Upper lobe of right lung (tissue), 1 donor: Measurements from ENCODE around the gene KRTAP10-4. TPM values are rescaled to one million over a fixed set of nuclear protein-coding genes. Genes with fewer than 3 reads are reported as not detected.

ENCODE experiments used
- ATAC-seq: fragments of 200-7000 bp; cut with Tn5 transposase; one replicate; pipeline ENCODE4 v1.9.1; 2020; ENCODE audit warnings: mild to moderate bottlenecking, moderate library complexity
- DNase-seq: peaks from one replicate; pipeline ENCODE4 v3.0.0-alpha.2; 2020
- H3K27ac ChIP-seq: fragments of 200-600 bp; one replicate; pipeline ENCODE4 v1.8.0; 2022
- H3K27me3 ChIP-seq: fragments of 200-600 bp; one replicate; pipeline ENCODE4 v1.8.0; 2022; ENCODE audit warnings: mild to moderate bottlenecking
- H3K36me3 ChIP-seq: fragments of 200-600 bp; one replicate; pipeline ENCODE4 v1.8.0; 2022
- H3K4me1 ChIP-seq: fragments of 200-600 bp; one replicate; pipeline ENCODE4 v1.8.0; 2022
- H3K4me3 ChIP-seq: fragments of 200-600 bp; one replicate; pipeline ENCODE4 v1.8.0; 2022; ENCODE audit warnings: mild to moderate bottlenecking
- H3K9me3 ChIP-seq: fragments of 200-600 bp; one replicate; pipeline ENCODE4 v1.8.0; 2022
- CTCF ChIP-seq: fragments of 200-600 bp; IDR thresholded peaks from one replicate; pipeline ENCODE4 v1.8.0; 2022; ENCODE audit warnings: antibody characterized with exemption
- intact Hi-C: fragments of 100-400 bp; cut with DNase I; formaldehyde crosslinking; loops from one replicate; pipeline ENCODE4 v1.11.0; 2022
- total RNA-seq: library from RNA; stranded (reverse); fragmentation: NEBNext Ultra II Directional; extraction: Animal tissue kit (Norgen Biotek cat#: 25700); gene quantifications from one replicate; pipeline ENCODE4 v1.2.1, GENCODE V29; 2021
- donor health status: DM: no; HTN: yes; CAD: no; lungs with severe emphysema.

Gene KRTAP10-4
- total RNA-seq, 1 donor from 2014 or later = not detected

- no peak for TF ChIP-seq CTCF
Measured at GRCh38 chr21:44612029-44612486, 38.5 kb downstream of the KRTAP10-4 start, which contains the start of gene KRTAP10-8. Gene KRTAP10-8, plus strand, starts transcription at chr21:44612079. Its CDS starts 22 bp downstream, at chr21:44612101.

GRCh38 chr21:44612669-44613229, 39.2 kb downstream of the KRTAP10-4 start:
- intact Hi-C loops = no loop called here
- peak; percentile 53 for DNase-seq
- Histone ChIP-seq H3K27ac (no peak overlapping the region), H3K4me3 (no peak overlapping the region), H3K9me3 (peaks cover 9% of the 10 kb centered on the region), H3K4me1 (no peaks in the 10 kb centered on the region), H3K36me3 (no peaks in the 10 kb centered on the region), H3K27me3 (no peaks in the 10 kb centered on the region)
- no peak for TF ChIP-seq CTCF
- ATAC-seq = no peak

More at GRCh38 chr21:44612029-44612486, 38.5 kb downstream of the KRTAP10-4 start, which contains the start of gene KRTAP10-8:
- ATAC-seq = no peak
- Histone ChIP-seq H3K4me1 (no peaks in the 10 kb centered on the region), H3K4me3 (no peak within 1 kb of the TSS), H3K36me3 (no peaks in the 10 kb centered on the region), H3K27ac (no peak within 1 kb of the TSS), H3K9me3 (peaks cover 9% of the 10 kb centered on the region), H3K27me3 (no peaks in the 10 kb centered on the region)
- intact Hi-C loops = no loop called here
- peak; percentile 60 for DNase-seq

- Histone ChIP-seq H3K9me3 (peaks cover 9% of the 10 kb centered on the region), H3K36me3 (no peaks in the 10 kb centered on the region), H3K27ac (no peak overlapping the region), H3K4me1 (no peaks in the 10 kb centered on the region), H3K27me3 (no peaks in the 10 kb centered on the region), H3K4me3 (no peak overlapping the region)
- DNase-seq = no peak
- intact Hi-C loops = no loop called here
- TF ChIP-seq CTCF = no peak
- ATAC-seq = no peak
Measured at GRCh38 chr21:44613386-44614155, 40.0 kb downstream of the KRTAP10-4 start.

GRCh38 chr21:44614161-44614631, 40.7 kb downstream of the KRTAP10-4 start:
- Histone ChIP-seq H3K4me3 (no peak overlapping the region), H3K4me1 (no peaks in the 10 kb centered on the region), H3K9me3 (peaks cover 9% of the 10 kb centered on the region), H3K27ac (no peak overlapping the region), H3K36me3 (no peaks in the 10 kb centered on the region), H3K27me3 (no peaks in the 10 kb centered on the region)
- TF ChIP-seq CTCF = no peak
- ATAC-seq (no peak), DNase-seq (peak; percentile 57)
- intact Hi-C loops = no loop called here

GRCh38 chr21:44614961-44615391, 41.4 kb downstream of the KRTAP10-4 start:
- Histone ChIP-seq H3K4me3 (no peak overlapping the region), H3K4me1 (no peaks in the 10 kb centered on the region), H3K9me3 (peaks cover 4% of the 10 kb centered on the region), H3K27me3 (no peaks in the 10 kb centered on the region), H3K27ac (no peak overlapping the region), H3K36me3 (no peaks in the 10 kb centered on the region)
- ATAC-seq = no peak
- DNase-seq = peak; percentile 59
- no peak for TF ChIP-seq CTCF
- intact Hi-C loops = no loop called here
